ENCODE results near the gene PGA4.
"Not testable (repeated sequence)": the region's sequence is repeated elsewhere in the genome, so short reads cannot be mapped to it uniquely, and the experiment has no call there.

PGA4 gene

GRCh38 chr11:61250796-61251765 lies 28.9 kb downstream of the PGA4 start:
- DNase-seq (ENCODE audit: low read depth): not testable (repeated sequence)

DNA sequence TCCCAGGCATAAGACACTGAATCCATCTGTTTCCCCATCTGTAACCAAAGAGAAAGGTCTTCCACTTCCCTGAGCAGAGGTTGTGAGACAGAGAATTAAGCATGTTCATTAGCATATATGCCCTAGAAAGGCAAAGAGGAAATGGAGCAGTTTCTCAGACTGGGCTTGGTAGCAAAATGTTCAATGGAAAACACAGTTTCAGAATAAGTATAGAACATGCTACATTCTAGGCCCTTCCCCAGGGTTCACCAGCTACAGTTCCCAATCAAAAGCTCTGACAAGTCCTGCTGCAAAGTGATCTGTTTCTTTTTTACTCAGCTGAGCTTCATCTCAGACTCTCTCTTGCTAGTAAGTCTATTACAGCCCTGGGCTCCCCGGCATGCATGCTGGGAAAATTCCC lies 30.2 kb downstream of the PGA4 start:
- not testable (repeated sequence) for DNase-seq (ENCODE audit: low read depth)

GRCh38 chr11:61254403-61255025 lies 32.4 kb downstream of the PGA4 start:
- DNase-seq (ENCODE audit: low read depth): peak; percentile 40

DNA sequence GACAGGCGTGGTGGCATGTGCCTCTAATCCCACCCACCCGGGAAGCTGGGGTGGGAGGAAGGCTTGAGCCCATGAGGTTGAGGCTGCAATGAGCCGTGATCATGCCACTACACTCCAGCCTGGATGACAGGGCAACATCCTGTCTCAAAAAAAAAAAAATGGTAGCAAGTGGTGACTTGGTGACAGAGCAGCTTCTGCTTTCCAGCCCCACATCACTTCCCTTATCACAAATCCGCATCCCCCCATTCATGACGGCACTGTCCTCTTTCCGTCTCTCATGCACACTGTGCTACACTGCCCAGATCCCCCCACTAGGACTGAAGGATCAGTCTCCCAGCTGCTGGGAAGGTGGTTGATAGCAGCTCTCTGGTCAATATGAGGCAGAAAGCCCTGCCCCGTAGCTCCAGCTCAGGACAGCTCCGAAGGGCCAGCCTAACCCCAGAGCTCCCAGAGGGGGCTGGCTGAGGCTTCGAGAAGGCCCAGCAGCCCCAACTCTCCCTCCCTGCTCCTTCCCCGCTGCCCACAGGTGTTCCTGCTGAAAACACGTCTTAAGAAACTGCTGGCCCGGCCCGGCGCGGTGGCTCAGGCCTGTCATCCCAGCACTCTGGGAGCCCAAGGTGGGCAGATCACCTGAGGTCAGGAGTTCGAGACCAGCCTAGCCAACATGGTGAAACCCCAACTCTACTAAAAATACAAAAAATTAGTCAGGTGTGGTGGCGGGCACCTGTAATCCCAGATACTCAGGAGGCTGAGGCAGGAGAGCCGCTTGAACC lies 34.7 kb downstream of the PGA4 start:
- no peak for DNase-seq (ENCODE audit: low read depth)

DNA sequence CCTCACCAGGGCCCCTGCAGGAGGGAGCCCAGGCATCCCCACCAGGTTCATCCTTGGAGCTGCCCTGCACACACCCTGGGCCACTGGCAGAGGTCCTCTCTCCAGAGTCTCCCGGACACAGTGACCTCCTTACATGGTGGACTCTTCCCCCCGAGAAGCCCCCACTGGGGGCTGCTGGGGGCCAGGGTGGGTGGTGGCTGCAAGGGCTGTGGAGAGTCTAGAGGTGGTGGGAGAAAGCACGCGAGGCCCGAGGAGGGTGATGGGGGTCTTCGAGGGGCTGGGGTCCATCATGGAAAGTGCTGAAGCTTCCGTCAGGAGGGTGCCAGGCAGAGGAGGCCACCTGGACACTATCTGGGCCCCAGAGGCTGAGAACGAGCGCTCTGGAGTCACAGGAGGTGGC lies 36.4 kb downstream of the PGA4 start:
- no peak for DNase-seq (ENCODE audit: low read depth)

- no peak for DNase-seq (ENCODE audit: low read depth)
Measured at GRCh38 chr11:61259363-61259762, 37.2 kb downstream of the PGA4 start.

- no peak for DNase-seq (ENCODE audit: low read depth)
Measured at GRCh38 chr11:61264371-61264770, 42.2 kb downstream of the PGA4 start.

- DNase-seq (ENCODE audit: low read depth): no peak
Measured at GRCh38 chr11:61264795-61265194, 42.6 kb downstream of the PGA4 start.

GRCh38 chr11:61265357-61265756 lies 43.2 kb downstream of the PGA4 start:
- no peak for DNase-seq (ENCODE audit: low read depth)

GRCh38 chr11:61266602-61267001 lies 44.5 kb downstream of the PGA4 start:
- no peak for DNase-seq (ENCODE audit: low read depth)

DNA sequence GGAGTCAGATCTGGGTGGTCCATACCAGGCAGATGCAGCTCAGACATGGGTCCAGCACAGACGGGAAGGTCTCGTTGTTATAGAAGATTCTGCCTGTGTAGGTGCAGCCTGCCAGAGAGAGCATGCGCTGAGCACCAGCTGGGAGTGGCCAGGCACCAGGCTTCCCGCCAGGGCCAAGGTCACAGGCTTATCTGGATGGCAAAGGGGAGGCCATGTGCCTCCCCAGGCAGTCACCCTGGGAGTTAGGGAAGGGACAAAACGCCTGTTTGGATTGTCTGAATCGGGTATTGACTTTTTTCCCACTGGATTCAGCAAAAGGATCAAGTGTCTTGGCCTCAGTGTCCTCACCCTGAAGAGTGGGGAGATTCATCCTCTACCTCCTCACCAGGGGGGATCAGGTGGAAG lies 45.3 kb downstream of the PGA4 start:
- no peak for DNase-seq (ENCODE audit: low read depth)

DNA sequence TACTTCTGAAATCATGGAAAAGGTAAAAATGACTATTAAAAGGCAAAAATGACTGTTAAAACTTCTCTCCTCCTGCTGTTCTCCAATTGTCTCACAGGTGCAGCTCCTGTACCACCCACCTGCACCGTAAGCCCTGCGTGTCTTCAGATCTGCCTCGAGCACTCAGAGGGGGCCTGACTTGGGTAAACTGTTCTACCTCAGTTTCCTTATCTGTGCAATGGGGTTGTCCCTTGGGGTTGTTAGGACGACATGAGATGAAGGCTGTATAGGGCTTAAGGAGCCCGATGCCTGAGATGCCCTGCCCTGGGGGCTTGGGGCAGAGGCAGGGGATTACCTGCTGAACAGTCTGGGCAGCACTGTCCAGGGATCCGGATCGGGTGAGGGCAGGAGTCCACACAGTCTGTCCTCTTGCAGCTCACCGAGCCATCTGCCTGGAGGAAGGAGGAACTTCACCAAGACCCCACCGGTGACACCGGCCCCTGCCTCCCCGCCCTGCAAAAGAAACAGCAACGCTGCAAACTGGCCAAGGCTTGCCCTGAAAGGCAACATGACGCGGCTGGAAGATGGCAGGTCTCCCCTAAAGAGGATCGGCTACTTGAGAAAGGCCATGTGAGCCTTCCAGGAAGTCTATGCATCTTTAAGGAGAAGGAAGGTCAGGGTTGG lies 46.6 kb downstream of the PGA4 start:
- no peak for DNase-seq (ENCODE audit: low read depth)

- peak; percentile 10 for DNase-seq (ENCODE audit: low read depth)
Measured at GRCh38 chr11:61270354-61271076, 48.4 kb downstream of the PGA4 start.

GRCh38 chr11:61272731-61273130 lies 50.6 kb downstream of the PGA4 start:
- DNase-seq (ENCODE audit: low read depth): no peak

DNA sequence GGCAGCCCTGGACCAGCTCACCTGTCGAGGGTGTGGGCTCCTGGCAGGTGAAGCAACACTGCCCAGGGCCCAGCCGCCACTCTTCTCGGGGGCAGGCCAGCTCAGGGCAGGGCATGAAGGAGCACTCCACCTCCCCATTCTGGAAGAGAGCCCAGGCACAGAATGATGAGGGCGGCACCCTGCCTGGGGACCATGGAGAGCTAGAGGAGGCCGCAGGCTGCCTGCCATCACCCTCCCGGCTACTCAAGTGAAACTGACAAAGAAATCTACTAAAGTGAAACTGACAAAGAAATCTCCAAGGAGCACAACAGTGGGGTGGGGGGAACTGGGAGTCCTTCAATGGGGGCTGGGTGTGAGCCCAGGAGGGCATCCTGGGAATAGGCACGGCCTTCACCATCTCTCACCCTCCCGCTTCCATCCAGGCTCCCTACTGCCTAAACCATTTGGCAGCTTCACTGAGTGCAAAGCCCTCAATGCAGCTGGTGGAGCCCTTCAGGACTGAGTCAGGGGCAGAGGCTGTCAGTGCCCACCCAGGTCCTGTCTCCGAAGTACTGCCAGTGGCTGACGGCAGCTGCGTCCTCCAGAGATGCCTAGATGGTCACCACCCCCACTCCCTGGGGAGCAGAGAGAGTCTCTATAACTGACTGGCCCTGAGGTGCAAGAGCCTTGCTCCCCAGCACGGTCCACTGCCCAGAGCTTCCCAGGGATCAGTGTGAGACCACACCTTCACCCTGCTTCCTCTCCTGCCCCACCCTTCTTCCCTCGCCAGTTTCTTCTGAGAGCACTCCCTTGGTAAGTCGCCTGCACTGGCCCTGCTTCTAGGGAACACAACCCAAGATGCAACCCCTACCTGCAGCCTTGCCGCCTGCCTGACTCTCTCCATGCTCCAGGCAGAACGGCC lies 51.3 kb downstream of the PGA4 start:
- DNase-seq (ENCODE audit: low read depth): no peak

DNA sequence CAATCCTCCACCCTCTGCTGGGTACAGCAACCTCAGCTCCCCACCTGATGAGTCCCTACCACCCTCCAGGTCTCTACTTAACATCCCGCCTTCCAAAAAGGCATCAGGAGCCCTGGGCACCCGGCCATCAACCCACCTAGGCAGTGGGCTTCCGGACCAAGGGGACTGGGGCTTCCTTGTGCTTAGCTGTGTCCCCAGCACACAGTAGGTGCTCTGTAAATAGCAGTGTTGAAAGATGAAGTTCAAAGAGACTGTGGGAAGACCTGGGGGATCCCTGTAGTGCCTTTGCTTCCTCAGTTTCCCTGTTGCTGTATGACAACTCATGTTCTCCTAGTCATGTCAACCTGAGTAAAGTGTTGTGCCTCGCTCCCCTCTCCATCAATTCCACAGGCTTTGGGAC lies 51.9 kb downstream of the PGA4 start:
- DNase-seq (ENCODE audit: low read depth): no peak

GRCh38 chr11:61275191-61275590 lies 53.0 kb downstream of the PGA4 start:
- no peak for DNase-seq (ENCODE audit: low read depth)

DNA sequence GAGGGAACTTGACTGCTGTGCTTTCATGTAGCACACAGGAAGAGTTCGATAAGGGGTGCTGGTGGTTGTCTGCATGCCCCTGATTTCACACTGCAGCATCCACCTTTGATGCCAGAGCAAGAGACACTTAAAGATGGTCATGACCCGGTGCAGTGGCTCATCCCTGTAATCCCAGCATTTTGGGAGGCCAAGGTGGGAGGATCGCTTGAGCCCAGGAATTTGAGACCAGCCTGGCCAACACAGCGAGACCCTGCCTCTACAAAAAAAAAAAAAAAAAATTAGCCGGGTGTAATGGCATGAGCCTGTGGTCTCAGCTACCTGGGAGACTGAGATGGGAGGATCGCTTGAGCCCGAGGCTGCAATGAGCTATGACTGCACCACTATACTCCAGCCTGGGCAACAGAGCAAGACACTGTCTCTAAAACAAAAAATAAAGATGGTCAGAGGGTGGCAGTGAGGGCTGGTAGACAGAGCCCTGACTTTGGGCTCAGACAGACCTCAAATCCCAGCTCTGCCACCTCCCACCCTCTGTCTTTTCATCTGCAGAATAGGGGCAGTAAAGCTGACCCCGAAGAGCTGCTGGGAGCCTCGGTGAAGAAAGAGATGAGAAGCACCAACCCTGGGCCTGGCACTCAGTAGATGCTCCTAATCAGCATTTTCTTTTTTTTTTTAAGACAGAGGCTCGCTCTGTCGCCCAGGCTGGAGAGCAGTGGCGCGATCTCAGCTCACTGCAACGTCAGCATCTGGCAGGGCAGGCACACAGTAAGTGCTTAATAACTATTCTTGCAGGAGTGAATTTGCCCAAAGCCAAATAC lies 55.2 kb downstream of the PGA4 start:
- no peak for DNase-seq (ENCODE audit: low read depth)

DNA sequence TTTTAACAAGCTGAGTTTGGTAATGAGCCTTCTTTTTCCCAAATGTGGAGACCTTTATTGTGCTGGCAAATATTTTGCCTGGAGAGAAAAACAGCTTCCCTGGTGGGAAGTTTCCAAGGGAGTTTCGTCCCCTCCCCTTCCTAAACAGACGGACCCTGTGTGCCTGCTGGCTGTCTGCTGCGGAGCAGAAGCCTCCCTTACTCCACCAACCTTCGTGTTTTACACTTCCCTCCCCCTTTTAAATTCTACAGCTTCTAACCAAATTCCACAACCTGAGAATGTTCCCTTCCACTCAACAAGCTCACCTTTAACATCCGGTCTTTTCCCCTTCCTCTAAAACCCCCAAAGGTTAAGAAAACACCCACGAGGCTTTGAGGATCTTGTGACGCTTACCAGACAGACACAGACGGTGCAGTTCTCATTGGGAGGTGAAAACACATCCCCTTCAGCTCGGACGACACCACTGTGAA lies 55.9 kb downstream of the PGA4 start:
- no peak for DNase-seq (ENCODE audit: low read depth)
